Glomerular endothelial cell (primary cell): ENCODE data around the gene GALNT10. TPM values are rescaled to one million over a fixed set of nuclear protein-coding genes. Genes with fewer than 3 reads are reported as not detected.

ENCODE experiments used
- DNase-seq: peaks from one replicate; pipeline ENCODE4 v3.0.0-alpha.2; 2011; ENCODE audit warnings: low read depth, low spot score; ENCODE audit errors: extremely low read depth
- total RNA-seq: library from RNA; depleted of rRNA; stranded (reverse); fragments of >200 nt; gene quantifications from 2 replicates; pipeline ENCODE4 v1.2.3, GENCODE V29; 2015

The GALNT10 gene
- total RNA-seq, 1 donor from 2014 or later: 66.7 TPM

DNA sequence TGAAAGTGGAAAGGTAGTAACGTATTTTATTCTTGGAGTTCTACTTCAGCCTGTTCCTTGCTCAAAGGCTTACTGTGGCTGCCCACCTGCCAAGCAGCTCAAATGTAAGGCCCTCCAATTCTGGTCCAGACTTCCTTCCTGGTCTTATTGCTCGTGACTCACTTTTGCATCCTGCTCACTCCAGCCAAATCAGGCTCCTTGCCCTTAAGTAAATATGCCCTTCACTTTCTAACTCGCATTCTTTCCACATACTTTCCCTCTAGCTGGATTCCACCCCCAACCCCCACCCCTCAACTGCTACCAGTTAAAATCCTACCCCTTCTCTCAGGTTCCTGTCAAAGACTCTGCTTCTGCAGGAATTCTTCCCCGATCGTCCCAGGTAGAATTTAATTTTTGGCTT, 96.6 kb downstream of the GALNT10 start:
- DNase-seq: peak; percentile 85

DNA sequence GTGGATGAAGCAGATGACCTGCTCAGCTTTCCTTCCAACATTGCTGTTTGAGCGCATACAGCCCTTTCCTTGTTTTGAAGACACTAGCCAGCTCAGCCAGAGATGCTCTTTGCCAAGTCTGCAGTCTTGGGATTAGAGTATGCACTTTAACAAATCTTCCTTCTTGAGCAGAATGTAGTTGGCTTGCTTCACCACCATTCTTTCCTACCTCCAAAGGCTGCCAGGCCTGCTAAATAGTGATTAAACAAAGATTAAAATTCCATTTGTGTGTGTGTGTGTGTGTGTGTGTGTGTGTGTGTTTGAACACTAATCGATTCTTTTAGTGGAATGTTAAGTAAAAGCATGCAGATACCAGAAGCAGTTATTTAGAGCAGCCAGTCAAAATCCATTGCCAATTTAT, 97.6 kb downstream of the GALNT10 start:
- no peak for DNase-seq

DNA sequence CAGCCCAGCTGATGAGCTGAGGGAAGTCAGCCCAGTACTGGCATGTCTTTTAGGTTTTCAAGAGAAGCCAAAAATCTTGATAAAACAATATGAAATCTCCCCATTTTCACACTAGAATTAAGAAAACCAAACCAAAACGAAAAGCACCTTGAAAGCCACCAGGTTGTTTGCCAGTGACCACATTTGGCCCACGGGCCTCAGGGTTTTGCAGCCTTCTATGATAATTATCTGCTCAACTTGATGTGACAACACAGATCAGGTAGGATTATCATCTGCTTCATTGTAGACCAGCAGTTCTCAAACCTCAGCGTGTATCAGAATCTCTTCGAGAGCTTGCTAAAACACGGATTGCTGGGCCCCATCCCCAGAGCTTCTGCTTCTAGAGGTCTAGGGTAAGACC, 101.4 kb downstream of the GALNT10 start:
- DNase-seq: no peak

DNA sequence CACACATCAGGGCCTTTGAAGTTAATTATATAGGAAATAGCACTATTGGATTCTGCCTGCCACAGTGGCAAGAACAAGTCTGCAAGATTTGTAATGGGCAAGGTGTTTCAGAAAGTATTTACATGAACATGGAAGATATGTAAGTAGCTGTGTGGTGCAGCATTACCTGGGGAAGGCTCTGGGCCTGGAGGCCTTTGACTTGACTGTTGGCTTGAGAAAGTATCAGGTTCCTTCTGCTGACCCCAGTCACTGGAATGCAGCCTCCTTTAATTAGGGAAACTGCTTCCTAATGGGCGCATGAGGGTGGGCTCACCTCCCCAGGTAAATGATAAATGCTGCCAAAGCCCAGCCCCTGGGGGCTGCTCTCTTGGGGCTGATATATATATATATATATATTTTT, 102.7 kb downstream of the GALNT10 start:
- DNase-seq: no peak

DNA sequence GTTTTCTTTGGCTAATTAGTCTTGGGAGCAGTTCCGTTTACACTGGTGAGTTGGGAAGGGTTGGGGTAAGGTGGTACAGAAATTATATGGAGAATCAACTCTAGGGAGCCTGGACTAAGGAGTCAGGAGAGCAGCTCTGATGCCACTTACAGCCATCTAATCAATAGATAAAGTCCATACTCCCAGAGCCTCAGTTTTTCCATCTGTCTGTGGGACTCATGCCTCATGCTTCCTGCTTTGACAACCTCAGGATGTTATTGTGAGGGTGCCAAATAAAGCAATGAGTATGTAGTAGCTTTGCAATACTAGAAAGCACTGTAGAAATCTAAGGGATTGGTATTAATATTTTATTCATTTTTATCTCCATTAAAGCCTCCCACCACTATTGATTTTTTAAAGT, 105.0 kb downstream of the GALNT10 start:
- DNase-seq: no peak

DNA sequence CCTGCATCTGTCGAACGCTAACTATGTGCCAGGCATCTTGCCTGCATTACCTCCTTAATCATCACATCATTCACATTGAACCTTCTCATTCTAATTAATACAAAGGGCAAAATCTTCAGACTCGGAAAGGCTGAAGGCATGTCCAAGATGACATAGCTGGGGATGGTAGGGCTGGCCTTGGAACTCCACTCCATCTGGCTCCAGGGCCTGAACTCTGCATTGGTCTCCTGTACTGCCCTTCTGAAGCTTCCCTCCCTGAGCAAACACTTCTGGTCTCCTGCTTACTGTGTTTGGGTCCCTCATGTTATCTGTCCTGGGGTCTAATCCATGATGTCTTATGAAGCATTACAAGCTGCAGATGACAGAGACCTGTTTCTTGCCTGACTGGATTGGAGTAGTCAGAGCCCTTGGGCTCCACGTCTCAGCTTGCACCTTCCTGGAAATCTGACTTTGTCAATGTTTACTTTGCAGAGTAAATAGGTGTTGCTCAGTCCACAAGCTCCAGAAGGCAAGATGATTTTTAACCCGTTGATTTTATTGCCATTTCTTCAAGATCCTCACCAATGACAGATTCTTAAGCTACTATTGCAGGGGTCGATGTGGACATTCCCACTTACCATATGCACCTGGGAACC, 106.1 kb downstream of the GALNT10 start:
- DNase-seq: no peak

DNA sequence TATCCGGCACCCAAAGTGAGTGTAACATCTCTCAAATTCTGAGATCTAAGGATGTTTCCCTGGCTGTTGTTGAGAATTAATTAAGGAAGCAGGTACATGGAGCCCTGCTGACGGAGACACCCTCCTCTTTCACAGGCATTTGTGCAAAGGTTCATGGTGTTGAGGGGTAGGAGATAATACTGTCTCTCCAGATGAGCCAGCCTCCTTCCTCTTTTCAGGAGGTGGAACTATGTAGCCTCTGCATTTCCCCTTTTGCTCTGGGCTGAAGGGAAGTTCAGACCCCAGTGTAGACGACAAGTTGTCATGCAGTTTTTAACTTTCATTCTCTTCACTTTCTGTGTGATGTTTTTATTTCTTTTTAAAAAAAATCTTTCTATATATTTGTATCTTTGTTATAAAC, 107.5 kb downstream of the GALNT10 start:
- DNase-seq: no peak

DNA sequence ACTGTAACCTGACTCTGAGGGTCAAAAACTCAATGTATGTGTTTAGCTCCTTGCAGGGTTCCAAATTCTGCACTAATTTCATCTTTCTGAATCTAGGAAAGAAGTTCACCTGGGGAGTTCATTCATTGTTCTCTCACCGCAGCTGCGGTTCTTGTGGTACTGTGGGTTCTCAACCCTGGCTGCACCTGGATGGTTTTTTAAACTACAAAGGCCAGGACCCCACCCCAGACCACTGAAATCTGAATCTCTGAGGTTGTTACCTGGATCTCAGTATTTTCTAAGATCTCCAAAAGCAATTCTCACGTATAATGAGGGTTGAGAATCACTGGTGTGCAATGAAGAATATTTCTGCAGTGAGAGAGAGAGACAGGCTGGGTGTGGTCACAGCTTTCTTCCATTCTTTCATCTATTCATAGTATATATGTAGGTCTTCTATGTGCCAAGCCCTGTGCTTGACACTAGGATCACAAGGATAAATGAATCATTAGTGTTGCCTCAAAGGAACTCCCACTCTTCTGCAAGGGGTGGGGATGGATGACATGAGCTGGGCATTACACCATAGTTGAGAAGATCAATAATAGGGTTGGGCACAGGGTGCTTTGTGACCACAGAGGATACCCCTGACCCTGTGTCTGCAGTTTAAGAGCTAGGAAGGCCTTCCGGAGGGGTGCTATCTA, 109.8 kb downstream of the GALNT10 start:
- no peak for DNase-seq

DNA sequence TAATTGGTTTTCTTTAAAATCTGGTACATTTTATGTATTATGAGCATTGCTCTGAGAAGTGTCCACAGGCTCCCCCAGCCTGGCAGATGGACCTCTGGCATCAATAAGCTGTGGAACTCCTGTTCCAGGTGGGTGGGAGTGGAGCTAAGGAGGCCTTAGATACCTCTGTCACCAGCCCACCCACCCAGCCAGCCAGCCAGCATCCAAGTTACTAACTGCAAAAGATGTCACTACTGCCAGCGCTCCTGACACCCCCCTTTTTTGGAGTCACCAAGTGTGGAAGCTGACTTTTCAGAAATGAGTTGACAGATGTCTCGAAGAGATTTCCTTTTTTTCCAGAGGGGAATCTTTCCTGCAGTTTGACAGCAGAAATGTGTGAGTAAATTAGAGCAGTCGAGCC, 111.2 kb downstream of the GALNT10 start:
- no peak for DNase-seq

DNA sequence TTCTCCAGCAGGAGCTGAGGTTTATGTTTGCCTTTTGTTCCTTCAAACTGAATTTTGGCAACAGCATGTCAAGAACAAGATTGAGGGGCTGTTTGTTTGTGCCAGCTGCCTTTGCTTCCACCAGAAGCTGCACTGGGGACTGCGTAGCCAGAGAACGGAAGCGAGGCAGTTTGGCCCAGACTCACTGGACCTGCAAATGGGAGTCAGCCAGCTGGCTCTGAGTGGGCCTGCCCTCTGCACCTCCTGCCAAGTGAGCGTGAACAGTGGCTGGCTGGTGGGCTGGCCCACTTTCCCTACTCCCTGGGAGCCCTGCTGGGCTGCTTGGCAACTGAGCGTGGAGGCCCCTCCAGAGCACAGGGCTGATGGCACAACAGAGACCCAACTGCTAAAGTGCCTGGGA, 111.6 kb downstream of the GALNT10 start:
- no peak for DNase-seq

DNA sequence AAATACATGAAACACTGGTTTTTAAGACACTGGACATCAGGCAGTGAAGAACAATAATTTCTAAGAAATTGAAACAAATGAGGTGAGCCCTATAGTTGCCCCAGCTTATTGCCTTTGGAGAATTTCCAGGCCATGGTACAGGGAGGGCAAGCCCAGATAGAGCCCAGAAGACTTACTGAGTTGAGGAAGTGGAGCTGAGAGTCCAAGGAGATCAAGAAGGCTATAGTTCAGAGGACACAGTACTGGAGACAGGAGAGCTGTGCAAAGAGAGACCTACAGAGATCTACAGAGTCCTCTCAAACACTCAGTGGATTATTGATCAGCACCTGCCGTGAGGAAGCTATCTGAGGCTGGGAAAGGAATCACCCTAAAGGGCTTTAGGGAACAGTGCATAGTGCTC, 112.6 kb downstream of the GALNT10 start:
- DNase-seq: no peak

DNA sequence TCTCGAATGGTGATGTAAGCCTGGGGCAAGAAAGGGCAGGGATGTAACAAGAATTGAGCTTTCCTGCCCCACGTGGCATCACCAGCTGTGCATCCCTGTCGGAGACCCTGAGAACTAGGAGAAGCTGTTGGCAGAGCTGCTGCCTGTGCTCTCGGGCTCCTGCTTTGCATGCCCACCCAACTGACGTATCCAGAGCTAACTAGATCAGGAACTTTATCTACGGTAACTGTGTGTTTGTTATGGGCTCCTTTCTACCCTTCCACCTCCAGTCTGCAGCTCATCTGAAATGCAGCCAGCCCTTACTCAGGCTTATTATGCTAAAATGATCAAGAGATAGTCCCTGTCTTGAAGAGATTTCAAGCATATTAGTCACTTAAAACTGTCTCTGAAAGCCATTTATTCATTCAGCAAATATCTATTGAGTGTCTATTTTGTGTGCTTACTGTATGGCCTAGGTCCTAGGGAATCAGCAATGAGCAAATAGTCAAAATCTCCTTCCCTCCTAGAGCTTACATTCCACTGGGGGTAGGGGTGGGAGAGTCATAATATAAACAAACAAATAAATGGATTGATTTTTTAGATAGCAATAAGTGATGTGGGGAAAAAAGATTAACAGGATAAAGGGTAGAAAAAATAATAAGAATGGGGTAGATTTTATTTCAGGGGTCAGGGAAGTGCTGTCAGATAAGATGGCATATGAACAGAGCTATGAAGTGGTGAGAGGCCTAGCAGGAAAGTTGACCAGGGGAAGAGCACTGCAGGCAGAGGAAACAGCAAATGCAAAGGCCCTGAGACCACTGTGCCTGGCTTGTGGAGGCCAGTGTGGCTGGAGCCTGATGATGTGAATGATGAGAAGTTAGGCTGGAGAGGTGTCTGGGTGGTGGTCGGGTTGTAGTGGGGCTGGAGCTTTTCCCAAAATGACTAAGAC, 118.2 kb downstream of the GALNT10 start:
- DNase-seq: no peak

DNA sequence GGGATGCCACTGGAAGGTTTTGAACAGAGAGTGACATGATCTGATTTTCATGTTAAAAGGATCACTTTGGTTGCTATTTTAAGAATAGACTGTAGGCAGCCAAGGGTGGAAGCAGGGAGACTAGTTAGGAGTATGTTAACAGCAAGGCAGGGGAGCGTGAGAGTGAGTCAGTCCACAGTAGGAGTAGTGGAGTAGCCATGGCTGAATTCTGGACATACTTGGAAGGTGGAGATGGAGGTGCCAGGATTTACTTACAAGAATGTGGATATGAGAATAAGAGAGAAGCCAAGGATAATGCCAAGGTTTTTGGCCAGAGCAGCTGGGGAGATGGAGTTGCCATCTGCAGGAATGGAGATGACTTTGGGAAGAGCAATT, 118.8 kb downstream of the GALNT10 start:
- no peak for DNase-seq

DNA sequence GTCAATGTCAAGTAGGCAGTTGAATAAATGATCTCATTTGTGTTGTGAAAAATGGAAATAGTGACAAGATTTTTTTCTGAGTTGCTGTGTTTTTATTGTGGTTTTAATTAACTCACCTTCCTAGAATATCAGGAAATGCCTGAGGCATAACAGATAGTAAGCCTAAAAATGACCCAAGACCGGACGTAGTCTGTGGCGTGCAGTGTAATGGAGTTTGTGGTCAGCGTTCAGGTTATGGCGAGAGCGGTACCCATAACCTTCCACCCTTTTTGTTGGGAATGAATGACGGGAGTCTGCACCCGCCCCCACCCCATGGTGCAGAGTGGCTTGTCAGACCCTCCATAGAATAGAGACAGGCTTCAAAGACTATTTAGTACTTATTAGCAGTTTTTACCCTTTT, 119.3 kb downstream of the GALNT10 start:
- DNase-seq: no peak

DNA sequence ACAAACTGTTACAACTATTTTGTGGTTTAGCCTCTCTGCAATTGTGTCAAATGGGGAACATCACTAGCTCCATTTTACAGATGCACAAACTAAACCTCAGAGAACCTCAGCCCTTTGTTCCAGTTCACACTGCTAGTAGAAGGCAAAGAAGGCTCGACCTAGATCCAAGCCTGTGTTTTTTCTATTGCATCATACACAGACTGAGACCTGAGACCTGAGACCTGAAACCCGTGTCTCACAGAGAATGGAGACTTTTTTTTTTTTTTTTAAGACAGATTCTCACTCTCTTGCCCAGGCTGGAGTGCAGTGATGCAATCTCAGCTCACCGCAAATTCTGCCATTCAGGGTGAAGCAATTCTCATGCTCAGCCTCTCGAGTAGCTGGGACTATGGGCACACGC, 120.8 kb downstream of the GALNT10 start:
- no peak for DNase-seq

DNA sequence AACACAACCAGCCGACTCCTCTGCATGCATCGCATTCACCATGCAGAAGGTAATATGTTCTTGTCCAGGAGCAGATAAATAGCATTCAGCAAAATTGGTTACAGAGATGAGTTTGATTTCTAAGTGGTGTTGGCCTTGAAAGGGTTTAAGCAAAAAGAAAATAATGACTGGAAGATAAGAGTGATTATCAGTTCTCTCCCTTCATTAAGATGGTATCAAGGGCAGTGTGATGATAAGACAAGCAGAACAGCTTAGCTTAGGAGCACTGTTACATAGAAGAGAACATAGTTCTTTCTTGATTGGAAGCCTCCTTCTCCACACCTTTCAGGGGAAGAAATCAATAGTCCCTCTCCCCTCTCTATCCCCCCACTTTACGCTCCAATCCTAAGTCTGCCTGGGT, 121.5 kb downstream of the GALNT10 start:
- no peak for DNase-seq

DNA sequence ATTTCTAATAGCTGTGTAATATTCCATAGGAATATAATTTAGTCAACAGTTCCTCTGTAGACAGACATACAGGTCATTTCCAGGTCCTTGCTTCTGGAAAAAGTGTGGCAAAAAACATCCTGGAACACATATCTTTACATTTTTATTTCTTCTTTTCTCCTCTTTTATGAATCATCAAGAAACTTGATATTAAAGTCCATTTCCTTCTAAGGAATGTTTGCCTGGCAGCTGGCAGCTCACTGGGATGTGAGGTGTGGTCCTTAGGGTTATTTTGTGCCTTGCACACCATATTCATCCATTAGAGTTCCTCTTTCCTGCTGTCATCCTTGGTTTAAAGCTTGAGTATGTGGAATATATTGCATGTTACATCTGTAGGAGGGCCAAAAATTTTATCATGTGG, 122.0 kb downstream of the GALNT10 start:
- no peak for DNase-seq

DNA sequence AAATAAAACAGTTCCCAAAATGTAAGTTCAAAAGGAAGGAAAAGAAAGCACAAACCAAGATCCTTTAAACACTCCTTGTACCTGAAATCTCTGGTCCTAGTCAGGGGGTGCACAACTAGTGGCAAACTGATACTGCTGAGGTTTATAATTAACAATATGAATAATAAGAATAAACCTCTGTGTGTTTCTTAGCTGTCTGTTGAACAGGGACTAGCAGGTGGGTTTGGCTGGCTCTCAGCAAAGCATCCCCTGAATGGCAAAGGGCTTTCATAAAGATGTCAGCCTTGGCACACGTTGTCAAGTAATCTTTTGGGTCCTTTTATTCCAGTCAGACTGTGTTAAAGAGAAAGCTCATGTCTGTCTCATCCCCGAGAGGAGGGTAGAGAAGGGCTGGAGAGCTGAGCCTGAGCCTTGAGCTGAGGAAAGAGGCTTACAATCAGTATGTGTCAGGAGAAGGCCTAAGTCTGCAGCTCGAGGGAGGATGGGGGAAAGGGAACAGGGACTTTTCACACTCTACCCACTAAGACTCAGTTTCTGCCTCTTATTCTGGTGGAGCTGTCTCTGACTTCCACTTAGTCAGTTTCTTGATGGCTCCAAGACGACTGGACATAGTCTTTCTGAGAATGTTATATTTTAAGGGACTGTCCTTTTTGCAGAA, 123.0 kb downstream of the GALNT10 start:
- no peak for DNase-seq

DNA sequence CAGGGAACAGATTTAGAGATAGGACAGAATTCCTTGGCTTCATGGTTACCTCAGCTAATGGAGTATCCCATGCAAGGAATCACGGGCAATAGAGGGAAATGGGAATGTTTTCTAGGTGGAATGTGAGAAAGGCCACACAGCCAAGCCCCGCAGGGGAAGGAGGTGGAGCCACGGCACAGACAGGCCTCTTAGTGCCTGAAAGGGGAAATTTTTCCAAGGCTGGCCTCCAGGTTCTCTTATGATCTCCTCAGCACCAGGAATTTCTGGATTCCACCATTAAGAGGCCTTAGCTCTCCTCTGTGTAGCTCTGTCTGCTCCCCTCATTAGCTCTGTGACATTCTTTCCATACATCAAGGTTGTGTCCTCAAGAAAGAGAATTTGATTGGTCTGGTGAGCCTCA, 124.7 kb downstream of the GALNT10 start:
- DNase-seq: no peak

DNA sequence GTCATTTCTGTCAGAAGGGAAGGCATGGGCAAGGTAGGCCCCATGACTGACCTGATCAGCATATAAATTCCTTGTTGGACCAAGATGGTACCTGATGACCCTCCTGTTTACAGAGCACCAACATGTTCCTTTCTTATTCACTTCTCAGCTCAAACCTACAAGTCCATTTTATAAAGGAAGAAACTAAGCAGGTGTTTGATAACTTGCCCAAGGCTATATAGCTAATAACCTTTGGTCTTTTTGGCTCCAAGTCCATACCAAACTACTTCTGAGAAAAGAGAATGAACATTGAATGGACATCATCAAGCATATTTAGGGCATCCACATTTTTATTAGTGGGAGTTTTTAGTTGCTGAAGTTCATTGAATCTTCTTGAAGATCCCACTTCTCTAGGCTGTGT, 125.2 kb downstream of the GALNT10 start:
- no peak for DNase-seq

DNA sequence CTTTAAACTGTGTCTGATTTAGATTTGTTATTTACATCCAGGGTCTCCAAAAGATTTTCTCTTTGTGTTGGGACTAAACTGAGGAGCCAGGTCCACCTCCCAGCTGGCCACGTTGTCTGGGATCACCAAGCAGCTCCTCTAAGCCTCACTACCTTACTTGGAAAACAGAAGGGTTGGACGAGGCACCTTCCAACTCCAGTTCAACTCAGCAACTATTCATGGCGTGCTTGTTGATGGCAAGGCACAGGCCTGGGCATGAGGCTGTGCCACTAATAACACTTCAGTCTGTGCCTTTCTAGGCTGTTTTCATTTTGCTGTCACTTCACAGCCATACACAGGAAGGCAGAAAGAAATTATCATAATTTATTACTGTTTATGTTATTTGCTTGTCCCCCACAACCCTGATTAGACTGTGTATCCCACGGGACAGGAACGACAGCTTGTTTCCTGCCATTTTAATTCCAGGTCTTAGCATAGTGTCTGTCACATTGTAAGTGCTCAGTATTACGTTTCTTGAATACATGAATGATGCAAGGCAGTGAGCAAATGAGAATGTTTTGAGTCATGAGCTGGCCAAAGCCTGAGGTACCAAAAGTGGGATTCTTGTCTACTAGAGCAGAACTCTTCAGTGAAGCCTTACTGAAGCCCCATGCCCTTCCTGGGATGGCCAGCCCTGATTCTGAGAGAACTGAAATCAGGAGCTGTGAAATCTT, 125.8 kb downstream of the GALNT10 start:
- no peak for DNase-seq
